ENCODE results near the gene DLST. TPM values are rescaled to one million over a fixed set of nuclear protein-coding genes. Genes with fewer than 3 reads are reported as not detected.

The DLST gene
- polyA plus RNA-seq, 1 of the 3 experiments (the other 2 are of a cell fraction), result 92.3 TPM

GRCh38 chr14:74898694-74899093 lies 17.0 kb downstream of the DLST start:
- H4K20me1 ChIP-seq (ENCODE audit: insufficient read depth), result no peaks in the 10 kb centered on the region
- H3K27ac ChIP-seq (ENCODE audit: low read depth in 2 of 2, low read length in 1 of 2), result no peak overlapping the region
- H3K4me2 ChIP-seq, result no peak overlapping the region
- 86% methylated on average over 5 of the region's 5 CpGs for WGBS (ENCODE audit: low lambda C conversion rate)
- TF ChIP-seq MEF2A (IDR thresholded peaks at IDR 0.05; ENCODE audit: borderline replicate concordance, low read depth), result no peak
- TF ChIP-seq, protein P1, sequence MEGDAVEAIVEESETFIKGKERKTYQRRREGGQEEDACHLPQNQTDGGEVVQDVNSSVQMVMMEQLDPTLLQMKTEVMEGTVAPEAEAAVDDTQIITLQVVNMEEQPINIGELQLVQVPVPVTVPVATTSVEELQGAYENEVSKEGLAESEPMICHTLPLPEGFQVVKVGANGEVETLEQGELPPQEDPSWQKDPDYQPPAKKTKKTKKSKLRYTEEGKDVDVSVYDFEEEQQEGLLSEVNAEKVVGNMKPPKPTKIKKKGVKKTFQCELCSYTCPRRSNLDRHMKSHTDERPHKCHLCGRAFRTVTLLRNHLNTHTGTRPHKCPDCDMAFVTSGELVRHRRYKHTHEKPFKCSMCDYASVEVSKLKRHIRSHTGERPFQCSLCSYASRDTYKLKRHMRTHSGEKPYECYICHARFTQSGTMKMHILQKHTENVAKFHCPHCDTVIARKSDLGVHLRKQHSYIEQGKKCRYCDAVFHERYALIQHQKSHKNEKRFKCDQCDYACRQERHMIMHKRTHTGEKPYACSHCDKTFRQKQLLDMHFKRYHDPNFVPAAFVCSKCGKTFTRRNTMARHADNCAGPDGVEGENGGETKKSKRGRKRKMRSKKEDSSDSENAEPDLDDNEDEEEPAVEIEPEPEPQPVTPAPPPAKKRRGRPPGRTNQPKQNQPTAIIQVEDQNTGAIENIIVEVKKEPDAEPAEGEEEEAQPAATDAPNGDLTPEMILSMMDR (IDR thresholded peaks at IDR 0.05), result no peak
- no peak for TF ChIP-seq GATA2 (CRISPR knock-in tag; IDR thresholded peaks at IDR 0.05)
- no peak for TF ChIP-seq NFIC (IDR thresholded peaks at IDR 0.05; ENCODE audit: borderline replicate concordance)
- no peak for TF ChIP-seq TAF1 (IDR thresholded peaks at IDR 0.05; ENCODE audit: borderline replicate concordance, low read depth, low read length)
- no peak for TF ChIP-seq FOXM1 (IDR thresholded peaks at IDR 0.05; ENCODE audit: low read depth)
- no peak for TF ChIP-seq TEAD4 (IDR thresholded peaks at IDR 0.05; ENCODE audit: borderline replicate concordance, insufficient read depth)
- no peak for TF ChIP-seq FOXJ3 (CRISPR knock-in tag; IDR thresholded peaks at IDR 0.05)
- peaks cover 10% of the 10 kb centered on the region for H3F3A ChIP-seq (replicated peaks; ENCODE audit: insufficient read depth)
- no peaks in the 10 kb centered on the region for H3K79me2 ChIP-seq (ENCODE audit: insufficient read depth)
- no peak overlapping the region for H2AFZ ChIP-seq (ENCODE audit: low read depth)
- H3K27me3 ChIP-seq (ENCODE audit: insufficient read depth), result no peaks in the 10 kb centered on the region
- CTCF ChIA-PET, result interaction anchor here (13.2 to 26.0 kb wide), 2 partner anchors 9 to 44 kb away, joined by 124 to 537 read pairs; no protein-coding TSS in a partner anchor
- no peaks in the 10 kb centered on the region for H3K4me1 ChIP-seq (ENCODE audit: control insufficient read depth in 1 of 2, insufficient read depth in 2 of 2, low read depth in 1 of 2, low read length in 1 of 2)
- peaks cover 70 to 88% of the 10 kb centered on the region in 2 experiments for H3K36me3 ChIP-seq (replicated peaks in 1 of 2; ENCODE audit: control insufficient read depth in 1 of 2, insufficient read depth in 2 of 2, low read length in 1 of 2)
- no peaks in the 10 kb centered on the region for H3K9me2 ChIP-seq
- POLR2A ChIA-PET, result no interaction called here
- no peaks in the 10 kb centered on the region for H3K9me3 ChIP-seq
- DNase-seq, result no peak
- no peak overlapping the region for H3K4me3 ChIP-seq (ENCODE audit: low read depth in 2 of 2, low read length in 1 of 2)
- H3K9ac ChIP-seq, result no peak overlapping the region

GRCh38 chr14:74902941-74903705 lies 21.4 kb downstream of the DLST start:
- CTCF ChIA-PET, result interaction anchor here (26.0 kb wide), 1 partner anchor 49 kb away, joined by 537 read pairs; no protein-coding TSS in a partner anchor
- Histone ChIP-seq H3K36me3 (replicated peaks in 1 of 2; ENCODE audit: control insufficient read depth in 1 of 2, insufficient read depth in 2 of 2, low read length in 1 of 2) (peaks cover 39 to 64% of the 10 kb centered on the region in 2 experiments), H3K4me1 (ENCODE audit: control insufficient read depth in 1 of 2, insufficient read depth in 2 of 2, low read depth in 1 of 2, low read length in 1 of 2) (no peaks in the 10 kb centered on the region; a peak in 1 of 4 replicates), H3K9ac (no peak overlapping the region), H3K27ac (ENCODE audit: low read depth in 2 of 2, low read length in 1 of 2) (no peak overlapping the region; a peak in 1 of 4 replicates), H3K4me2 (no peak overlapping the region), H4K20me1 (ENCODE audit: insufficient read depth) (no peaks in the 10 kb centered on the region), H3K4me3 (ENCODE audit: low read depth in 2 of 2, low read length in 1 of 2) (no peak overlapping the region), H3F3A (replicated peaks; ENCODE audit: insufficient read depth) (peaks cover 29% of the 10 kb centered on the region), H3K9me3 (no peaks in the 10 kb centered on the region), H3K9me2 (no peaks in the 10 kb centered on the region), H3K27me3 (ENCODE audit: insufficient read depth) (no peaks in the 10 kb centered on the region), H2AFZ (ENCODE audit: low read depth) (no peak overlapping the region), H3K79me2 (ENCODE audit: insufficient read depth) (no peaks in the 10 kb centered on the region)
- POLR2A ChIA-PET, result no interaction called here
- WGBS (ENCODE audit: low lambda C conversion rate), result 93% methylated on average over 9 of the region's 10 CpGs
- DNase-seq, result no peak
- TF ChIP-seq, protein P2, sequence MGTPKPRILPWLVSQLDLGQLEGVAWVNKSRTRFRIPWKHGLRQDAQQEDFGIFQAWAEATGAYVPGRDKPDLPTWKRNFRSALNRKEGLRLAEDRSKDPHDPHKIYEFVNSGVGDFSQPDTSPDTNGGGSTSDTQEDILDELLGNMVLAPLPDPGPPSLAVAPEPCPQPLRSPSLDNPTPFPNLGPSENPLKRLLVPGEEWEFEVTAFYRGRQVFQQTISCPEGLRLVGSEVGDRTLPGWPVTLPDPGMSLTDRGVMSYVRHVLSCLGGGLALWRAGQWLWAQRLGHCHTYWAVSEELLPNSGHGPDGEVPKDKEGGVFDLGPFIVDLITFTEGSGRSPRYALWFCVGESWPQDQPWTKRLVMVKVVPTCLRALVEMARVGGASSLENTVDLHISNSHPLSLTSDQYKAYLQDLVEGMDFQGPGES (IDR thresholded peaks at IDR 0.05; ENCODE audit: low read depth, low read length), result no peak
- TF ChIP-seq GATA2 (CRISPR knock-in tag; IDR thresholded peaks at IDR 0.05) (no peak), RCOR1 (IDR thresholded peaks at IDR 0.05; ENCODE audit: low read length) (no peak), RFX5 (IDR thresholded peaks at IDR 0.05; ENCODE audit: low read length) (no peak)
